ENCODE data around the gene METTL21A. TPM values are rescaled to one million over a fixed set of nuclear protein-coding genes. Genes with fewer than 3 reads are reported as not detected.
A peak's percentile ranks its signal among the peaks of the same experiment; 100 is the strongest.

The METTL21A gene
- total and polyA plus RNA-seq, 2 of the 13 experiments (the other 11 are each of a cell fraction or from before 2014, with no cell fraction given) = 42.4 to 61.2 TPM

DNA sequence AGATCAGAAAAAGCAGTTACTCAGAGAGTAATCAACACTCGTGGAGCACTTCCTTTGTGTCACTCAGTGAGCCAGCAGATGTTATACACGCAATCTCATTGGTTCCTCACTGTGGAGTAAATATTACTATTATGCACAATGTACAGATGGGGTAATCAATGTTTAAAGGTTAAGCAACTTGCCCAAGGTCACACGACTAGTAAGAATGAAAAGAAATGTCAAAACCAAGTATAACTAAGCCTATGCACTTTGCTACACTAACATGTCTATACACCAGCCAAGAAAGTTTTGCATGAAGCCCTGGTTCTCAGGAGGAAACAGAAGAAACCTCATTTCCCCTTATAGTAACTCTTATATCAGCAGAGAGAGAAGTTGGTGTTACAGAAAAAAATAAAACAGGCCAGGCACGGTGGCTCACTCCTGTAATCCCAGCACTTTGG is 5.4 kb downstream of the METTL21A start (continued):
- TF ChIP-seq FOXA1 (IDR thresholded peaks at IDR 0.05) (no peak), FOXA1 (CRISPR knock-in tag; IDR thresholded peaks at IDR 0.05) (peak; percentile 75), ZNF3 (CRISPR knock-in tag; IDR thresholded peaks at IDR 0.05) (peak; percentile 88), SOX13 (IDR thresholded peaks at IDR 0.05) (no peak), SOX13 (CRISPR knock-in tag; conservative IDR thresholded peaks at IDR 0.05 in 1 of 2, IDR thresholded peaks at IDR 0.05 in 1 of 2) (peak in 1 of 2 experiments; percentile 89; a peak in 2 of 4 replicates), ZNF660 (CRISPR knock-in tag; IDR thresholded peaks at IDR 0.05; ENCODE audit: borderline replicate concordance, low read depth) (no peak), GMEB1 (CRISPR knock-in tag; IDR thresholded peaks at IDR 0.05; ENCODE audit: borderline replicate concordance) (peak; percentile 30; the same call in 1 of the 2 replicates), ZFY (CRISPR knock-in tag; IDR thresholded peaks at IDR 0.05) (no peak), FOXK1 (CRISPR knock-in tag; IDR thresholded peaks at IDR 0.05; ENCODE audit: borderline replicate concordance, low read depth) (peak; percentile 76; the same call in 1 of the 2 replicates), FOXJ3 (CRISPR knock-in tag; IDR thresholded peaks at IDR 0.05; ENCODE audit: borderline replicate concordance) (peak; percentile 89; the same call in 1 of the 2 replicates), SIX1 (CRISPR knock-in tag; IDR thresholded peaks at IDR 0.05; ENCODE audit: borderline replicate concordance) (peak; percentile 22; the same call in 1 of the 2 replicates), SRSF1 (optimal IDR thresholded peaks at IDR 0.05; ENCODE audit: low read depth, low read length) (no peak), TEAD3 (CRISPR knock-in tag; optimal IDR thresholded peaks at IDR 0.05; ENCODE audit: borderline replicate concordance) (peak; percentile 22), ZNF792 (CRISPR knock-in tag; IDR thresholded peaks at IDR 0.05) (0 out of 2 replicates have a peak, but pooled peaks have one; percentile 33), FOSL2 (CRISPR knock-in tag; IDR thresholded peaks at IDR 0.05) (peak; percentile 63), MAZ (IDR thresholded peaks at IDR 0.05; ENCODE audit: borderline replicate concordance, low read depth, low read length) (no peak), MAZ (CRISPR knock-in tag; IDR thresholded peaks at IDR 0.05; ENCODE audit: low read depth) (0 out of 2 replicates have a peak, but pooled peaks have one; percentile 23), ZNF382 (CRISPR knock-in tag; IDR thresholded peaks at IDR 0.05; ENCODE audit: borderline replicate concordance) (no peak)
- TF ChIP-seq, protein P1, sequence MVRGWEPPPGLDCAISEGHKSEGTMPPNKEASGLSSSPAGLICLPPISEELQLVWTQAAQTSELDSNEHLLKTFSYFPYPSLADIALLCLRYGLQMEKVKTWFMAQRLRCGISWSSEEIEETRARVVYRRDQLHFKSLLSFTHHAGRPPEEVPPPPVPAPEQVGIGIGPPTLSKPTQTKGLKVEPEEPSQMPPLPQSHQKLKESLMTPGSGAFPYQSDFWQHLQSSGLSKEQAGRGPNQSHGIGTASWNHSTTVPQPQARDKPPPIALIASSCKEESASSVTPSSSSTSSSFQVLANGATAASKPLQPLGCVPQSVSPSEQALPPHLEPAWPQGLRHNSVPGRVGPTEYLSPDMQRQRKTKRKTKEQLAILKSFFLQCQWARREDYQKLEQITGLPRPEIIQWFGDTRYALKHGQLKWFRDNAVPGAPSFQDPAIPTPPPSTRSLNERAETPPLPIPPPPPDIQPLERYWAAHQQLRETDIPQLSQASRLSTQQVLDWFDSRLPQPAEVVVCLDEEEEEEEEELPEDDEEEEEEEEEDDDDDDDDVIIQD (CRISPR knock-in tag; IDR thresholded peaks at IDR 0.05; ENCODE audit: low read depth) = peak; percentile 91
- TF ChIP-seq, protein P2, sequence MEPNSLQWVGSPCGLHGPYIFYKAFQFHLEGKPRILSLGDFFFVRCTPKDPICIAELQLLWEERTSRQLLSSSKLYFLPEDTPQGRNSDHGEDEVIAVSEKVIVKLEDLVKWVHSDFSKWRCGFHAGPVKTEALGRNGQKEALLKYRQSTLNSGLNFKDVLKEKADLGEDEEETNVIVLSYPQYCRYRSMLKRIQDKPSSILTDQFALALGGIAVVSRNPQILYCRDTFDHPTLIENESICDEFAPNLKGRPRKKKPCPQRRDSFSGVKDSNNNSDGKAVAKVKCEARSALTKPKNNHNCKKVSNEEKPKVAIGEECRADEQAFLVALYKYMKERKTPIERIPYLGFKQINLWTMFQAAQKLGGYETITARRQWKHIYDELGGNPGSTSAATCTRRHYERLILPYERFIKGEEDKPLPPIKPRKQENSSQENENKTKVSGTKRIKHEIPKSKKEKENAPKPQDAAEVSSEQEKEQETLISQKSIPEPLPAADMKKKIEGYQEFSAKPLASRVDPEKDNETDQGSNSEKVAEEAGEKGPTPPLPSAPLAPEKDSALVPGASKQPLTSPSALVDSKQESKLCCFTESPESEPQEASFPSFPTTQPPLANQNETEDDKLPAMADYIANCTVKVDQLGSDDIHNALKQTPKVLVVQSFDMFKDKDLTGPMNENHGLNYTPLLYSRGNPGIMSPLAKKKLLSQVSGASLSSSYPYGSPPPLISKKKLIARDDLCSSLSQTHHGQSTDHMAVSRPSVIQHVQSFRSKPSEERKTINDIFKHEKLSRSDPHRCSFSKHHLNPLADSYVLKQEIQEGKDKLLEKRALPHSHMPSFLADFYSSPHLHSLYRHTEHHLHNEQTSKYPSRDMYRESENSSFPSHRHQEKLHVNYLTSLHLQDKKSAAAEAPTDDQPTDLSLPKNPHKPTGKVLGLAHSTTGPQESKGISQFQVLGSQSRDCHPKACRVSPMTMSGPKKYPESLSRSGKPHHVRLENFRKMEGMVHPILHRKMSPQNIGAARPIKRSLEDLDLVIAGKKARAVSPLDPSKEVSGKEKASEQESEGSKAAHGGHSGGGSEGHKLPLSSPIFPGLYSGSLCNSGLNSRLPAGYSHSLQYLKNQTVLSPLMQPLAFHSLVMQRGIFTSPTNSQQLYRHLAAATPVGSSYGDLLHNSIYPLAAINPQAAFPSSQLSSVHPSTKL (CRISPR knock-in tag; IDR thresholded peaks at IDR 0.05) = peak; percentile 94

Measured in HepG2 (cell line).